C4-2B (cell line): ENCODE measurements around the gene CYP2W1.

Source experiments
- H3K27ac ChIP-seq: fragments of 450-650 bp; 2 replicates; pipeline ENCODE4 v1.5.1; 2017
- CTCF ChIP-seq: fragments of 450-650 bp; conservative IDR thresholded peaks from 2 replicates; pipeline ENCODE4 v1.5.1; 2017; ENCODE audit warnings: mild to moderate bottlenecking
- ZFX ChIP-seq: fragments of 450-650 bp; IDR thresholded peaks from 2 replicates; pipeline ENCODE4 v1.6.1; 2017

The CYP2W1 gene

GRCh38 chr7:972110-972509, 10.9 kb upstream of the CYP2W1 start:
- no peak for TF ChIP-seq CTCF
- no peak for TF ChIP-seq ZFX
- H3K27ac ChIP-seq, result no peak overlapping the region

- no peak overlapping the region for H3K27ac ChIP-seq
- TF ChIP-seq CTCF (no peak), ZFX (no peak)
Observed at GRCh38 chr7:972676-973309, 10.2 kb upstream of the CYP2W1 start.

GRCh38 chr7:973312-973711, 9.7 kb upstream of the CYP2W1 start:
- TF ChIP-seq ZFX, result no peak
- no peak for TF ChIP-seq CTCF
- no peak overlapping the region for H3K27ac ChIP-seq

GRCh38 chr7:974172-974571, 8.8 kb upstream of the CYP2W1 start:
- TF ChIP-seq ZFX (no peak), CTCF (no peak)
- peak overlapping the region; percentile 96 for H3K27ac ChIP-seq

- peak within 1 kb of the TSS; percentile 96 for H3K27ac ChIP-seq
- TF ChIP-seq ZFX (no peak), CTCF (no peak)
Observed at GRCh38 chr7:974820-975681, 7.9 kb upstream of the CYP2W1 start, which contains the start of gene COX19. COX19 (minus strand) TSS chr7:975549; CDS start chr7:975509, 40 bp downstream.

- no peak for TF ChIP-seq ZFX
- H3K27ac ChIP-seq, result peak overlapping the region; percentile 96
Observed at GRCh38 chr7:975702-976473, 7.1 kb upstream of the CYP2W1 start.

GRCh38 chr7:976901-977325, 6.1 kb upstream of the CYP2W1 start:
- no peak for TF ChIP-seq CTCF
- TF ChIP-seq ZFX, result no peak
- no peak overlapping the region for H3K27ac ChIP-seq
